Endothelial cell of umbilical vein (primary cell): ENCODE results near the gene APOBEC3A.
"Not testable (repeated sequence)": the region's sequence is repeated elsewhere in the genome, so short reads cannot be mapped to it uniquely, and the experiment has no call there.

ENCODE experiments used
- EZH2 ChIP-seq: IDR thresholded peaks from 2 replicates; pipeline ENCODE4 v1.6.1; 2012; ENCODE audit warnings: borderline replicate concordance, low read depth, mild to moderate bottlenecking, moderate library complexity, low read length, inconsistent platforms; ENCODE audit not compliant: severe bottlenecking
- GATA2 ChIP-seq: IDR thresholded peaks from 2 replicates; pipeline ENCODE4 v1.7.0; 2011; ENCODE audit warnings: low read depth, mild to moderate bottlenecking, moderate library complexity, mixed read lengths, low read length; ENCODE audit not compliant: insufficient read length, insufficient read depth
- POLR2A ChIP-seq: IDR thresholded peaks from 2 replicates; pipeline ENCODE4 v1.6.1; 2012; ENCODE audit warnings: low read depth, mild to moderate bottlenecking, control low read depth, low read length
- POLR2AphosphoS5 ChIP-seq: IDR thresholded peaks from 2 replicates; pipeline ENCODE4 v1.6.1; 2012; ENCODE audit warnings: low read depth, mild to moderate bottlenecking, control low read depth, low read length, moderate library complexity; ENCODE audit not compliant: insufficient read depth
- TF ChIP-seq, protein P1 (sequence below), 2 donors: IDR thresholded peaks; 1 replicate in 1 of 2; 2 replicates in 1 of 2; pipeline ENCODE4 v1.5.1; 2011; ENCODE audit warnings: low read length in 2 of 2, mild to moderate bottlenecking in 2 of 2, moderate library complexity in 2 of 2, control low read depth in 1 of 2, inconsistent platforms in 1 of 2, low read depth in 1 of 2; ENCODE audit not compliant: insufficient read depth in 1 of 2; ENCODE audit errors: extremely low read depth in 1 of 2

DNA sequence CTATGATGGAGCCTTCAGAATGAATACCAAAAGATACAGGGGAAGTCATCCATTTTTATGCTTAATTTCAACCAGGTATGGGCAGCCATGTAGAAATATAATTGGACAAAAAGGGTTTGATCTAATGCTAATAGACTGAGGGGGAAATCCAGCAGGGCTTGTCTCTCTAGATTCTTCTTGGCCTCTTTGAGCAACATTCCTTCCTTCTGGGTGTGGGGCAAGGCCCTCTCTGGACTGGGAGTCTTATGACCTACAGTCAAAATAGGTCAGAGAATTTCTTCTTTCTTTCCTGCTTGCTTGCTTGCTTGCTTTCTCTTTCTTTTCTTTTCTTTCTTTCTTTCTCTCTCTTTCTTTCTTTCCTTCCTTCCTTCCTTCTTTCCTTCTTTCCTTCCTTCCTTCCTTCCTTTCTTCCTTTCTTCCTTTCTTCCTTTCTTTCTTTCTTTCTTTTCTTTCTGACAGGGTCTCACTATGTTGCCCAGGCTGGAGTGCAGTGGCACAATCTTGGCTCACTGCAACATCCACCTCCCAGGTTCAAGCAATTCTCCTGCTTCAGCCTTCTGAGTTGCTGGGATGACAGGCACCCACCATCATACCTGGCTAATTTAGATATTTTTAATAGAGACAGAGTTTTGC is 11.6 kb upstream of the APOBEC3A start:
- TF ChIP-seq, protein P1, sequence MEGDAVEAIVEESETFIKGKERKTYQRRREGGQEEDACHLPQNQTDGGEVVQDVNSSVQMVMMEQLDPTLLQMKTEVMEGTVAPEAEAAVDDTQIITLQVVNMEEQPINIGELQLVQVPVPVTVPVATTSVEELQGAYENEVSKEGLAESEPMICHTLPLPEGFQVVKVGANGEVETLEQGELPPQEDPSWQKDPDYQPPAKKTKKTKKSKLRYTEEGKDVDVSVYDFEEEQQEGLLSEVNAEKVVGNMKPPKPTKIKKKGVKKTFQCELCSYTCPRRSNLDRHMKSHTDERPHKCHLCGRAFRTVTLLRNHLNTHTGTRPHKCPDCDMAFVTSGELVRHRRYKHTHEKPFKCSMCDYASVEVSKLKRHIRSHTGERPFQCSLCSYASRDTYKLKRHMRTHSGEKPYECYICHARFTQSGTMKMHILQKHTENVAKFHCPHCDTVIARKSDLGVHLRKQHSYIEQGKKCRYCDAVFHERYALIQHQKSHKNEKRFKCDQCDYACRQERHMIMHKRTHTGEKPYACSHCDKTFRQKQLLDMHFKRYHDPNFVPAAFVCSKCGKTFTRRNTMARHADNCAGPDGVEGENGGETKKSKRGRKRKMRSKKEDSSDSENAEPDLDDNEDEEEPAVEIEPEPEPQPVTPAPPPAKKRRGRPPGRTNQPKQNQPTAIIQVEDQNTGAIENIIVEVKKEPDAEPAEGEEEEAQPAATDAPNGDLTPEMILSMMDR (IDR thresholded peaks at IDR 0.05; ENCODE audit: extremely low read depth in 1 of 2, insufficient read depth in 1 of 2, low read depth in 1 of 2, low read length in 2 of 2): not testable (repeated sequence)
- TF ChIP-seq POLR2A, POLR2AphosphoS5, GATA2, EZH2: not testable (repeated sequence)
